Transverse colon (tissue), 4 donors: ENCODE measurements around the gene CDCA5. TPM values are rescaled to one million over a fixed set of nuclear protein-coding genes. Genes with fewer than 3 reads are reported as not detected.

Experiments
- DNase-seq: peaks from one replicate; pipeline ENCODE4 v3.0.0-alpha.2; 2019
- H3K27ac ChIP-seq, 4 donors: fragments of 200-600 bp; sonication (generic); 2 replicates each; pipeline ENCODE4 v1.5.1; 2016 to 2018; ENCODE audit warnings: inconsistent platforms in 4 of 4
- H3K27me3 ChIP-seq: fragments of 200-600 bp; sonication (generic); 2 replicates; pipeline ENCODE4 v1.5.1; 2017; ENCODE audit warnings: inconsistent platforms
- H3K36me3 ChIP-seq, 4 donors: fragments of 200-600 bp; sonication (generic); 2 replicates each; pipeline ENCODE4 v1.5.1; 2017 to 2019; ENCODE audit warnings: inconsistent platforms in 4 of 4
- H3K4me1 ChIP-seq, 4 donors: fragments of 200-600 bp; sonication (generic); 2 replicates each; pipeline ENCODE4 v1.5.1; 2017 to 2020; ENCODE audit warnings: inconsistent platforms in 4 of 4
- H3K4me3 ChIP-seq, 4 donors: fragments of 200-600 bp; sonication (generic); 1 replicate in 1 of 4; 2 replicates in 3 of 4; pipeline versions ENCODE4 v1.5.1 to v1.6.1; 2017 to 2019; ENCODE audit warnings: inconsistent platforms in 4 of 4
- H3K9me3 ChIP-seq, 2 donors: fragments of 200-600 bp; sonication (generic); 2 replicates each; pipeline ENCODE4 v1.5.1; 2017 to 2019; ENCODE audit warnings: inconsistent platforms in 2 of 2
- CTCF ChIP-seq, 5 experiments: fragments of 200-600 bp in 3 of 5; fragments of 450-650 bp in 2 of 5; sonication (generic) in 3 of 5; IDR thresholded peaks; 1 replicate in 2 of 5; 2 replicates in 3 of 5; pipeline ENCODE4 v1.5.1; 2016 to 2017; ENCODE audit warnings: antibody characterized with exemption in 5 of 5, inconsistent platforms in 3 of 5, mild to moderate bottlenecking in 2 of 5, moderate library complexity in 1 of 5
- EP300 ChIP-seq: sonication (generic); formaldehyde crosslinking; IDR thresholded peaks from one replicate; pipeline ENCODE4 v1.6.1; 2017; ENCODE audit warnings: antibody characterized with exemption, low read depth
- POLR2A ChIP-seq: fragments of 450-650 bp; IDR thresholded peaks from one replicate; pipeline ENCODE4 v1.6.1; 2016; ENCODE audit warnings: antibody characterized with exemption, mild to moderate bottlenecking, moderate library complexity
- POLR2AphosphoS5 ChIP-seq, 3 donors: sonication (generic); formaldehyde crosslinking; IDR thresholded peaks; one replicate each; pipeline ENCODE4 v1.6.1; 2016; ENCODE audit warnings: antibody characterized with exemption in 3 of 3
- WGBS, 2 donors: methylation state at CpG; one replicate each; pipeline ENCODE4 v1.1.5; 2018; ENCODE audit warnings: low coverage in 1 of 2; 5-methylcytosine and 5-hydroxymethylcytosine counted together
- in situ Hi-C, 4 donors: fragments of 200-750 bp; cut with MboI; loops; one replicate each; pipeline versions ENCODE4 v1.15.0 to v1.15.1; 2017; ENCODE audit warnings: low sequenced_read_pairs in 3 of 4, low pct_ligation_motif_present in 1 of 4, low pct_unique_long_range_greater_than_20kb in 1 of 4
- intact Hi-C: fragments of 100-400 bp; cut with DNase I; formaldehyde crosslinking; loops from one replicate; pipeline ENCODE4 v1.15.1; 2023; ENCODE audit warnings: low total_unique reads
- total RNA-seq, 4 donors: library from RNA; depleted of rRNA; stranded (reverse); fragments of >200 nt; gene quantifications; one replicate each; pipeline ENCODE4 v1.1.0, GENCODE V29; 2016

Gene CDCA5
- total RNA-seq, 4 donors from 2014 or later = 1.9 to 2.6 (median 2.5) TPM; not detected in 1

GRCh38 chr11:65090628-65091027 is 6.8 kb upstream of the CDCA5 start:
- Histone ChIP-seq H3K27me3 (no peaks in the 10 kb centered on the region), H3K36me3 (peaks cover 0 to 12% (median 0%) of the 10 kb centered on the region in 4 donors), H3K4me1 (peaks cover 0 to 3% (median 2%) of the 10 kb centered on the region in 4 donors), H3K4me3 (no peak overlapping the region), H3K9me3 (no peaks in the 10 kb centered on the region), H3K27ac (no peak overlapping the region)
- 94% methylated on average over 4 of the region's 4 CpGs; no CpG with 5 or more reads in 1 of the 2 donors for WGBS, 2 donors
- in situ Hi-C loops = no loop called here
- TF ChIP-seq POLR2A = no peak
- TF ChIP-seq EP300 = no peak
- TF ChIP-seq POLR2AphosphoS5 (IDR thresholded peaks at IDR 0.05) = no peak
- intact Hi-C loops = no loop called here
- no peak for DNase-seq

GRCh38 chr11:65089621-65090020 is 5.8 kb upstream of the CDCA5 start:
- Histone ChIP-seq H3K4me1 (peaks cover 5 to 11% (median 6%) of the 10 kb centered on the region in 4 donors), H3K27me3 (no peaks in the 10 kb centered on the region), H3K9me3 (no peaks in the 10 kb centered on the region), H3K27ac (no peak overlapping the region), H3K36me3 (peaks cover 0 to 12% (median 0%) of the 10 kb centered on the region in 4 donors), H3K4me3 (no peak overlapping the region)
- intact Hi-C loops = no loop called here
- WGBS, 2 donors = 86% methylated on average over 4 of the region's 4 CpGs; no CpG with 5 or more reads in 1 of the 2 donors
- DNase-seq = no peak
- in situ Hi-C loops = no loop called here
- TF ChIP-seq EP300 (no peak), CTCF (IDR thresholded peaks at IDR 0.05) (no peak), POLR2A (no peak), POLR2AphosphoS5 (IDR thresholded peaks at IDR 0.05) (no peak)

GRCh38 chr11:65087827-65088226 is 4.0 kb upstream of the CDCA5 start:
- Histone ChIP-seq H3K4me1 (peaks cover 11 to 21% (median 15%) of the 10 kb centered on the region in 4 donors), H3K27me3 (no peaks in the 10 kb centered on the region), H3K9me3 (no peaks in the 10 kb centered on the region), H3K36me3 (peaks cover 0 to 12% (median 0%) of the 10 kb centered on the region in 4 donors), H3K27ac (no peak overlapping the region), H3K4me3 (no peak overlapping the region)
- no peak for DNase-seq
- TF ChIP-seq EP300 (no peak), CTCF (IDR thresholded peaks at IDR 0.05) (no peak), POLR2A (no peak), POLR2AphosphoS5 (IDR thresholded peaks at IDR 0.05) (no peak)
- in situ Hi-C loops = no loop called here
- intact Hi-C loops = no loop called here
- 98% methylated on average over 15 of the region's 15 CpGs; no CpG with 5 or more reads in 1 of the 2 donors for WGBS, 2 donors

DNA sequence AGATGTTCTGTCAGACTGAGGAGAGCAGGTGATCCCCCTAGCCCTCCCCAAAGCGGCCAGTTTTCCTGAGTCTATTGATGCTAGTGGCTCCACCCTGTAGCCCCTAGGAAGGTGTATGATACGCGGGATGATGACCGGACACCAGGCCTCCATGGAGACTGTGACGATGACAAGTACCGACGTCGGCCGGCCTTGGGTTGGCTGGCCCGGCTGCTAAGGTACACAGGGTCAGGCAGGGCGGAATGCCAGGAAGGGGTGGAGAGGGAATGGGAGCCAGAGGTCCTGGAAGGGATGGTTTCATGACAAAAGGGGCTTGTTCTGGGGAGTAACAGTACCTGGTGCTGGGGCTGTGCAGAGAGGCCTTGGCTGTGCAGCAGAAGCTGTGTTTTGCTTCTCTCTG is 3.4 kb upstream of the CDCA5 start:
- Histone ChIP-seq H3K36me3 (peaks cover 0 to 12% (median 0%) of the 10 kb centered on the region in 4 donors), H3K27me3 (no peaks in the 10 kb centered on the region), H3K4me1 (peaks cover 11 to 21% (median 15%) of the 10 kb centered on the region in 4 donors), H3K4me3 (no peak overlapping the region), H3K9me3 (no peaks in the 10 kb centered on the region), H3K27ac (no peak overlapping the region)
- in situ Hi-C loops = no loop called here
- intact Hi-C loops = no loop called here
- TF ChIP-seq CTCF (IDR thresholded peaks at IDR 0.05) = no peak
- TF ChIP-seq POLR2A = no peak
- TF ChIP-seq EP300 = no peak
- TF ChIP-seq POLR2AphosphoS5 (IDR thresholded peaks at IDR 0.05) = no peak
- 90 to 95% methylated on average over 10 to 11 of the region's 11 CpGs for WGBS, 2 donors
- no peak for DNase-seq

DNA sequence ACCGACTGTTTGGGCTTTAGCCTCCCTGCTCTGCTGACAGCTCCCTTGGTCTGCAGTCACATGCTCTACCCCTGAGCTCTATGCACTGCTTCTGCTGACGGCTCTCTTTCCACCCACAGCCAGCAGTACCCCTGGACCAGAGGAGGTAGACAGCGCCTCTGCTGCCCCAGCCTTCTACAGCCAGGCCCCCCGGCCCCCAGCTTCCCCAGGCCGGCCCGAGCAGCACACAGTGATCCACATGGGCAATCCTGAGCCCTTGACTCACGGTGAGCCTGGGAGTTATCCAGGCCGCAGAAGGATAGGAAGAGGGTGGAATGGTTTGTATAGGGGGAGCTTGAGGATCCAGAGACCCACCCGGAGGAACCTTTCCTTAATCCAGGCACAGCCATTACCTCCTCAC is 3.0 kb upstream of the CDCA5 start:
- H3K9me3 ChIP-seq = no peaks in the 10 kb centered on the region
- peaks cover 0 to 12% (median 0%) of the 10 kb centered on the region in 4 donors for H3K36me3 ChIP-seq
- peaks cover 11 to 21% (median 15%) of the 10 kb centered on the region in 4 donors for H3K4me1 ChIP-seq
- WGBS, 2 donors = 91% methylated on average over 9 of the region's 9 CpGs; no CpG with 5 or more reads in 1 of the 2 donors
- in situ Hi-C loops = no loop called here
- intact Hi-C loops = no loop called here
- no peak for DNase-seq
- H3K27me3 ChIP-seq = no peaks in the 10 kb centered on the region
- no peak overlapping the region for H3K4me3 ChIP-seq
- TF ChIP-seq CTCF (IDR thresholded peaks at IDR 0.05) = no peak
- no peak for TF ChIP-seq POLR2AphosphoS5 (IDR thresholded peaks at IDR 0.05)
- no peak for TF ChIP-seq EP300
- no peak for TF ChIP-seq POLR2A
- no peak overlapping the region for H3K27ac ChIP-seq
